ENCODE data around the gene LY6G6D.
A peak's percentile ranks its signal among the peaks of the same experiment; 100 is the strongest.

The LY6G6D gene

DNA sequence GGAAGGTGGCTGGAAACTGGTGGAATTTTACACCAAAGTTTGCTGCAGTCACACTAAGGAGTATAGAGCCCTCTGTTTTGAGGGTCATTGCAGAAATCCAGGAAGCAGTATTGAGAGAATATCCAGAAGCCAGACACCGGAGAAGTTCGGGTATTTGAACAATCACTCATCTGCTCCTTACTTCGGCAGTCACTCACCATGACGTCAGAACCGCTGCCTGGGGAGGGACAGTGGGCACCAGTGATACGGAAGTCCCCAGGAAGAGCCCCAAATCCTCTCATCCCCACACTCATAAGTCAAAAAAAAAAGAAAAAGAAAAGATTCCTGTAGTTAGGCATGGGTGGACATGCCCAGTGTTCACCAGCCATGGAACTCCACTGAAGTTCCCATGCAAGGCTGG is 38.2 kb upstream of the LY6G6D start:
- in situ Hi-C loops (cut with HindIII; ENCODE audit: low pct_ligation_motif_present, low sequenced_read_pairs): no loop called here
- Histone ChIP-seq H3K4me3 (ENCODE audit: low read depth, low read length) (no peak overlapping the region), H3K36me3 (replicated peaks) (peaks cover 16% of the 10 kb centered on the region), H3K27me3 (replicated peaks) (no peaks in the 10 kb centered on the region), H3K27ac (no peak overlapping the region)
- no peak for DNase-seq
- TF ChIP-seq, protein P1, sequence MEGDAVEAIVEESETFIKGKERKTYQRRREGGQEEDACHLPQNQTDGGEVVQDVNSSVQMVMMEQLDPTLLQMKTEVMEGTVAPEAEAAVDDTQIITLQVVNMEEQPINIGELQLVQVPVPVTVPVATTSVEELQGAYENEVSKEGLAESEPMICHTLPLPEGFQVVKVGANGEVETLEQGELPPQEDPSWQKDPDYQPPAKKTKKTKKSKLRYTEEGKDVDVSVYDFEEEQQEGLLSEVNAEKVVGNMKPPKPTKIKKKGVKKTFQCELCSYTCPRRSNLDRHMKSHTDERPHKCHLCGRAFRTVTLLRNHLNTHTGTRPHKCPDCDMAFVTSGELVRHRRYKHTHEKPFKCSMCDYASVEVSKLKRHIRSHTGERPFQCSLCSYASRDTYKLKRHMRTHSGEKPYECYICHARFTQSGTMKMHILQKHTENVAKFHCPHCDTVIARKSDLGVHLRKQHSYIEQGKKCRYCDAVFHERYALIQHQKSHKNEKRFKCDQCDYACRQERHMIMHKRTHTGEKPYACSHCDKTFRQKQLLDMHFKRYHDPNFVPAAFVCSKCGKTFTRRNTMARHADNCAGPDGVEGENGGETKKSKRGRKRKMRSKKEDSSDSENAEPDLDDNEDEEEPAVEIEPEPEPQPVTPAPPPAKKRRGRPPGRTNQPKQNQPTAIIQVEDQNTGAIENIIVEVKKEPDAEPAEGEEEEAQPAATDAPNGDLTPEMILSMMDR (IDR thresholded peaks at IDR 0.05; ENCODE audit: low read depth, low read length, missing control alignments): no peak

DNA sequence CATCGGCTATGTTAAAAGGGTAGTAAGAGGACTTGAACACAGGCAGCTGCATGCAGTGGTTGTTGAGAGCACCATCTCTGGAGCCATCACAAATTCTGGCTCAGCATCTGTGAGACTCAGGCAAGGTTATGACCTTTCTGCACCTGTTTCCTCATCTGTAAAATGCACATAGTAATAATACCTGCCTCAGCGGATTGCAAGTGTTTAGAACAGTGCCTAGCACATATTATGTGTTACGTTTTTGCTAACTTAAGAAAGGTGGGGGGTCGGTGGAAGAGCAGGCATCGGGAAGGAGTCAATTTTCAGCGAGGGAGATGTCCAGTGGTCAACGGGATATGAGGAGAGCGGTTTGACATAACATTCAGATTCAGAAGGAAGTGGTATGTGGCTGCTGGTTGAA is 37.2 kb upstream of the LY6G6D start:
- Histone ChIP-seq H3K27ac (no peak overlapping the region), H3K36me3 (replicated peaks) (peaks cover 5% of the 10 kb centered on the region), H3K27me3 (replicated peaks) (no peaks in the 10 kb centered on the region), H3K4me3 (ENCODE audit: low read depth, low read length) (no peak overlapping the region)
- no peak for DNase-seq
- TF ChIP-seq, protein P1 (IDR thresholded peaks at IDR 0.05; ENCODE audit: low read depth, low read length, missing control alignments): no peak
- in situ Hi-C loops (cut with HindIII; ENCODE audit: low pct_ligation_motif_present, low sequenced_read_pairs): no loop called here

DNA sequence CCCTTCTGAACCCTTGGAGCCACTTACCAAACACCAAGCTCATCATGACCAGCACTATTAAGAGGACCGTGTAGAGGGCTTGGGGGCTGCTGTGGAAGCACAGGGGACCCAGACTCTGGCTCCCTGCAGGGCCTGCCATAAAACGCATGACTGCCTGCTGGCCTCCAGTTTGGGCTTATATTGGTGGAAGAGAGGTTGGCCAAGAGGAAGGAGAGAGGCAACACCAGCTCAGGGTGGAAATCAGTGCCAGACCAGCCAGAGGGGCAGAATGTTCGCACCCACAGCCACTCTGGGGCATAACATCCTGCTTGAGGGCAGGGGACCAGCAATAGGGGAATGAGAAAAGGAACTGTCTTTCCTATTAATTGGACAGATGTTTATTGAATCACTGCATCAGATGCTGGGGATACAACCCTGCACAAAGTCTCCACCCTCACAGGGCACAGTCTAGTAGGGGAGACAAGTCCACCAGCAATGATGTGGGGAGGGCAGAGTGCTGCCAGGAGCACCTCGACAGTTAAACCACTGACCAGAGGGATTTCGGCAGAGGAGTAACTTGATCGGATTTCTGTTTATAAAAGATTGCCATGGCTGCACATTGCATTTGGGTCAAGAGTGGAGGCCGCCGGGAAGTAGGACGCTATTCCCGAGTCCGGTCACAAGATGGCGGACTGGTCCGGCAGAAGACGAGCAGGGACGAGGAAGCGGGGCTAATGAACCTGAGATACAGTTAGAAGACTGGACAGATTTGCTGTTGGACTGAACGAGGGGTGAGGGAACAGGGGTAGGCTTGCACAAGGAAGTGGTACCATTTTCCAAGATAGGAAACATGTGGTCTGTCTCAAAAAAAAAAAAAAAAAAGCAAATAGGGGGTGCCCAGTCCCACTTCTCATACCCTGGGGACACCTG is 34.7 kb upstream of the LY6G6D start, which contains the start of gene LY6G5C:
Gene LY6G5C, minus strand, starts transcription at position 842 of the 909 bp plus-strand sequence. Its CDS starts 694 bp downstream, at position 148.
- no peaks in the 10 kb centered on the region for H3K27me3 ChIP-seq (replicated peaks)
- H3K27ac ChIP-seq: peak within 1 kb of the TSS; percentile 30
- peak within 1 kb of the TSS; percentile 61 for H3K4me3 ChIP-seq (ENCODE audit: low read depth, low read length)
- TF ChIP-seq, protein P1 (IDR thresholded peaks at IDR 0.05; ENCODE audit: low read depth, low read length, missing control alignments): peak; percentile 85
- in situ Hi-C loops (cut with HindIII; ENCODE audit: low pct_ligation_motif_present, low sequenced_read_pairs): no loop called here
- DNase-seq: peak; percentile 82
- H3K36me3 ChIP-seq (replicated peaks): no peaks in the 10 kb centered on the region

DNA sequence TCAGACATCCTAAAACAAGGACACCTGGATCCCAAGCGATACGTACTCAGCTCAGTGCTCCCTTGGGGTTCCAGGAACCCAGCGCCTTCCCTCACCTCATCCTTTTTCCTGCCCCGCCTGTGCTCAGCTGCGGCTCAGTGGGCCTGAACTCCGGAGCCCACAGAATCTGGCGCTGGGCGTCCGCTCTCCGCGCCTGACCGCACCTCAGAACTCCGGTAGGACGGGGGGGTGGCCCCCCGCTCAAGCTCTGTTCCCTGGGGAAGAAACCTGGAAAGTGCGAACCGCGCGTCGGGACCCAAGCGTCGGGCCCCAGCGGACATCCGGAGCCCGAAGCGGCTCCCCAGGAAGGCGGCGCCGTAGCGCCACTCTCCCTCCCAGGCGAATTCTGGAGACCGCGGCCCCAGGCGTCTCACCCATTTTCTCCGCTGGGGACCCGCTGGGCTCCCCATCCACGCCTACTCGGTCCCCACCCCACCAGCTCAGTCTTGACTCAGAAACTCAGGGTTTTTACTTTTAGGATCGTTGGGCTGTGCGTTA is 33.9 kb upstream of the LY6G6D start:
- peak overlapping the region; percentile 30 for H3K27ac ChIP-seq
- in situ Hi-C loops (cut with HindIII; ENCODE audit: low pct_ligation_motif_present, low sequenced_read_pairs): no loop called here
- H3K4me3 ChIP-seq (ENCODE audit: low read depth, low read length): peak overlapping the region; percentile 61
- no peak for DNase-seq
- peaks cover 2% of the 10 kb centered on the region for H3K36me3 ChIP-seq (replicated peaks)
- no peaks in the 10 kb centered on the region for H3K27me3 ChIP-seq (replicated peaks)
- TF ChIP-seq, protein P1 (IDR thresholded peaks at IDR 0.05; ENCODE audit: low read depth, low read length, missing control alignments): peak; percentile 29

DNA sequence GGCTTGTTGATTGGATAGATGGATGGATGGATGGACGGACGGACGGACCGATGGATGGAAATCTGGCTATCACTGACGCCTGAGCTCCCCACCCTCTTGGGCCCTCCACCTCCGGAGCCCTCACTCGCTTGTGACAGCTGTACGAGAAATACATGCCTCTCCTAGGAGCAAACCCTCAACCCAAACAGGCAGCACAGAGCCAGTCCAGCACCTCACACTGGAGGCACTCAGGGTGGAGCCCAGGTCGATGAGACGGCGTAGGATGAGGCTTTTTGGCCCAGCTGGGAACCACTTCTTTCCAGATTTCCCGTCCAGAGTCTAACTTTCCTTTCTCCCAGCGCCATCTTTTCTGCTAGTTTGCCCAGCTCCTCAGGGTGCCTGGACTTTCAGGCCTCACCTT is 31.6 kb upstream of the LY6G6D start:
- no peak for DNase-seq
- Histone ChIP-seq H3K27me3 (replicated peaks) (no peaks in the 10 kb centered on the region), H3K36me3 (replicated peaks) (peaks cover 25% of the 10 kb centered on the region), H3K27ac (no peak overlapping the region), H3K4me3 (ENCODE audit: low read depth, low read length) (no peak overlapping the region)
- TF ChIP-seq, protein P1 (IDR thresholded peaks at IDR 0.05; ENCODE audit: low read depth, low read length, missing control alignments): no peak
- in situ Hi-C loops (cut with HindIII; ENCODE audit: low pct_ligation_motif_present, low sequenced_read_pairs): no loop called here

Measured in brain microvascular endothelial cell (primary cell).